ENCODE data around the gene TGDS.
"Not testable (repeated sequence)": the region's sequence is repeated elsewhere in the genome, so short reads cannot be mapped to it uniquely, and the experiment has no call there.

Gene TGDS

DNA sequence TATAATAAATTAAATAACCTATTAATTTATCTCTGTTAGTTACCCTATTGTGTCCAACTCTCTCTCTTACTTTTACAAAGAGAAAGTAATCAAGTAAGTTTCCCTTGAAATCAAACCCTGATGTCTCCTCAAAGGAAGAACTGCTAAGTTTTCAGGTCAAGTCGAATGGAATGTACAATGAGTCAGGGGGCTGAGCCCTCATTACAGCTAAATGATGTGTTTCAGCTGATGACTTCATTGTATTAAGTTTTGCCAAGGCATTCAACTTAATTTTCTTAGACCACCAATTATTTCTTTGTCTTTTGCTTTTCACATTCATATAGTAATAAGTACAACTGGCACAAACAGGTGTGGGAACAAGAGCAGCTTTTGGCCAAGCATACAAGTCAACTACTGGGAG lies 61.8 kb downstream of the TGDS start:
- Histone ChIP-seq H3K4me3 (ENCODE audit: severe bottlenecking) (no peak overlapping the region), H3K9me3 (ENCODE audit: severe bottlenecking) (no peaks in the 10 kb centered on the region), H3K27me3 (ENCODE audit: insufficient read depth, poor library complexity, severe bottlenecking) (peaks cover 4% of the 10 kb centered on the region), H3K27ac (ENCODE audit: poor library complexity, severe bottlenecking) (no peak overlapping the region), H3K36me3 (ENCODE audit: low read depth) (no peaks in the 10 kb centered on the region), H3K4me1 (ENCODE audit: insufficient read depth, poor library complexity, severe bottlenecking) (no peaks in the 10 kb centered on the region)
- DNase-seq (ENCODE audit: low spot score) (no peak), ATAC-seq (ENCODE audit: low read depth) (no peak; the same call in 2 of the 3 replicates)
- TF ChIP-seq, protein P1, sequence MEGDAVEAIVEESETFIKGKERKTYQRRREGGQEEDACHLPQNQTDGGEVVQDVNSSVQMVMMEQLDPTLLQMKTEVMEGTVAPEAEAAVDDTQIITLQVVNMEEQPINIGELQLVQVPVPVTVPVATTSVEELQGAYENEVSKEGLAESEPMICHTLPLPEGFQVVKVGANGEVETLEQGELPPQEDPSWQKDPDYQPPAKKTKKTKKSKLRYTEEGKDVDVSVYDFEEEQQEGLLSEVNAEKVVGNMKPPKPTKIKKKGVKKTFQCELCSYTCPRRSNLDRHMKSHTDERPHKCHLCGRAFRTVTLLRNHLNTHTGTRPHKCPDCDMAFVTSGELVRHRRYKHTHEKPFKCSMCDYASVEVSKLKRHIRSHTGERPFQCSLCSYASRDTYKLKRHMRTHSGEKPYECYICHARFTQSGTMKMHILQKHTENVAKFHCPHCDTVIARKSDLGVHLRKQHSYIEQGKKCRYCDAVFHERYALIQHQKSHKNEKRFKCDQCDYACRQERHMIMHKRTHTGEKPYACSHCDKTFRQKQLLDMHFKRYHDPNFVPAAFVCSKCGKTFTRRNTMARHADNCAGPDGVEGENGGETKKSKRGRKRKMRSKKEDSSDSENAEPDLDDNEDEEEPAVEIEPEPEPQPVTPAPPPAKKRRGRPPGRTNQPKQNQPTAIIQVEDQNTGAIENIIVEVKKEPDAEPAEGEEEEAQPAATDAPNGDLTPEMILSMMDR (IDR thresholded peaks at IDR 0.05; ENCODE audit: poor library complexity, severe bottlenecking): no peak

DNA sequence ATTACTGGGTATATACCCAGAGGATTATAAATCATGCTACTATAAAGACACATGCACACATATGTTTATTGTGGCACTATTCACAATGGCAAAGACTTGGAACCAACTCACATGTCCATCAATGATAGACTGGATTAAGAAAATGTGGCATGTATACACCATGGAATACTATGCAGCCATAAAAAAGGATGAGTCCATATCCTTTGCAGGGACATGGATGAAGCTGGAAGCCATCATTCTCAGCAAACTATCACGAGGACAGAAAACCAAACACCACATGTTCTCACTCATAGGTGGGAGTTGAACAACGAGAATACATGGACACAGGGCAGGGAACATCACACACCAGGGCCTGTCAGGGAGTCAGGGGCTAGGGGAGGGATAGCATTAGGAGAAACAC lies 63.7 kb downstream of the TGDS start:
- not testable (repeated sequence) for H3K9me3 ChIP-seq (ENCODE audit: severe bottlenecking); H3K36me3 ChIP-seq (ENCODE audit: low read depth); H3K27ac ChIP-seq (ENCODE audit: poor library complexity, severe bottlenecking); DNase-seq (ENCODE audit: low spot score); H3K4me3 ChIP-seq (ENCODE audit: severe bottlenecking); ATAC-seq (ENCODE audit: low read depth); H3K4me1 ChIP-seq (ENCODE audit: insufficient read depth, poor library complexity, severe bottlenecking)
- peaks cover 17% of the 10 kb centered on the region for H3K27me3 ChIP-seq (ENCODE audit: insufficient read depth, poor library complexity, severe bottlenecking)

DNA sequence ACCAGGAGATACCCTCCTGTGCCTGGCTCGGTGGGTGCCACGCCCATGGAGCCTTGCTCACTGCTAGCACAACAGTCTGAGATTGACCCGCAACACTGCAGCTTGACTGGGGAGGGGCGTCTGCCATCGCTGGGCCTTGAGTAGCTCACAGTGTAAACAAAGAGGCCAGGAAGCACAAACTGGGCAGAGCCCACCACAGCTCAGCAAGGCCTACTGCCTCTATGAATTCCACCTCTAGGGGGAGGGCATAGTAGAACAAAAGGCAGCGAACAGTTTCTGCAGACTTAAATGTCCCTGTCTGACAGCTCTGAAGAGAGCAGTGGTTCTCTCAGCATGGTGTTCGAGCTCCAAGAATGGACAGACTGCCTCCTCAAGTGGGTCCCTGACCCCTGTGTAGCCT lies 69.0 kb downstream of the TGDS start:
- H3K27me3 ChIP-seq (ENCODE audit: insufficient read depth, poor library complexity, severe bottlenecking): peaks cover 17% of the 10 kb centered on the region
- not testable (repeated sequence) for ATAC-seq (ENCODE audit: low read depth); H3K4me1 ChIP-seq (ENCODE audit: insufficient read depth, poor library complexity, severe bottlenecking); DNase-seq (ENCODE audit: low spot score); H3K27ac ChIP-seq (ENCODE audit: poor library complexity, severe bottlenecking); H3K4me3 ChIP-seq (ENCODE audit: severe bottlenecking); H3K9me3 ChIP-seq (ENCODE audit: severe bottlenecking); H3K36me3 ChIP-seq (ENCODE audit: low read depth)

DNA sequence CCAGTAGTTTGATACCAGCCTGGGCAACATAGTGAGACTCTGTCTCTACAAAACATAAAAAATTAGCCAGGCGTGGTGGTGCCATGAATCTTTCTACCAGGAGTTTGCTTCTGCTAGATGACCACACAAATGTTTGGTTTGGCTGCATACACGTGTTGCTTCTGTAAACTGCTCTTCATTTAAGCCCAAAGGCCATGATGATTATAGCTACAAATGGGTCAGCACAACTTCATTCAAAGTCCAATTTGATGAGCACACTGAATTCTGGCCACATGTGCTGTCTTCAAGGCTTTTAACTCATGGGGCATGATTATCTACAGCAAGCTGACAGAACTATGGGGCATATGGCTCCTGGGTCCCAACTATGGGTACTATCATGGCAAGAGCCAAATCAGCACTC lies 70.2 kb downstream of the TGDS start:
- ATAC-seq (ENCODE audit: low read depth) (no peak), DNase-seq (ENCODE audit: low spot score) (no peak)
- Histone ChIP-seq H3K27me3 (ENCODE audit: insufficient read depth, poor library complexity, severe bottlenecking) (peaks cover 17% of the 10 kb centered on the region), H3K27ac (ENCODE audit: poor library complexity, severe bottlenecking) (no peak overlapping the region), H3K36me3 (ENCODE audit: low read depth) (no peaks in the 10 kb centered on the region), H3K4me3 (ENCODE audit: severe bottlenecking) (no peak overlapping the region), H3K4me1 (ENCODE audit: insufficient read depth, poor library complexity, severe bottlenecking) (no peaks in the 10 kb centered on the region), H3K9me3 (ENCODE audit: severe bottlenecking) (no peaks in the 10 kb centered on the region)
- TF ChIP-seq, protein P1 (IDR thresholded peaks at IDR 0.05; ENCODE audit: poor library complexity, severe bottlenecking): no peak

DNA sequence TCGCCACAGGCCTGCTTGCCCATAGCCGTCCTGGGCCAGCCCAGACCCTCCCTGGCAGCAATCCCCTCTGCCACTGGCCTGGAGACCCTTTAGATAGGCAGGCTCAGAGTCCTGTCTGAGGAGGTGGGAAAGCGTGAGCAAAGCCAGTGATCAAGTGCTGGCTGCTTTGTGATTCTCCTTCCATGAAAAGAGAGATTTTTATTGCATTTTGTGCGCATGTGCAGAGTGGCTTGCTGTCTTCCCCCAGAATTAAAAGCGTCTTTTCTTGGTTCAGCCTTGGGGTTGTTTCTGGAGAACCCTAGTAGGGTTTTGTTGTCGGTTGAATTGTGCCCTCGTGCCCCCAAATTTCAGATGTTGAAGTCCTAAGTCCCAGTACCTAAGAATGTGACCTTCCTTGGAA lies 71.5 kb downstream of the TGDS start:
- no peak for ATAC-seq (ENCODE audit: low read depth)
- TF ChIP-seq, protein P1 (IDR thresholded peaks at IDR 0.05; ENCODE audit: poor library complexity, severe bottlenecking): no peak
- peaks cover 16% of the 10 kb centered on the region for H3K27me3 ChIP-seq (ENCODE audit: insufficient read depth, poor library complexity, severe bottlenecking)
- no peaks in the 10 kb centered on the region for H3K4me1 ChIP-seq (ENCODE audit: insufficient read depth, poor library complexity, severe bottlenecking)
- no peak overlapping the region for H3K27ac ChIP-seq (ENCODE audit: poor library complexity, severe bottlenecking)
- DNase-seq (ENCODE audit: low spot score): no peak
- no peaks in the 10 kb centered on the region for H3K36me3 ChIP-seq (ENCODE audit: low read depth)
- no peaks in the 10 kb centered on the region for H3K9me3 ChIP-seq (ENCODE audit: severe bottlenecking)
- no peak overlapping the region for H3K4me3 ChIP-seq (ENCODE audit: severe bottlenecking)
